Ureter (tissue), 1 donor: ENCODE data around the gene AK5. TPM values are rescaled to one million over a fixed set of nuclear protein-coding genes. Genes with fewer than 3 reads are reported as not detected.

Experiments
- DNase-seq: peaks from one replicate; pipeline ENCODE4 v3.0.0-alpha.2; 2020; ENCODE audit warnings: low spot score
- total RNA-seq: library from RNA; stranded (reverse); gene quantifications from one replicate; pipeline ENCODE4 v1.2.4, GENCODE V29; 2023
- donor health status: DM: yes; HTN: yes; CAD: no.

AK5 gene
- total RNA-seq, 1 donor from 2014 or later, result 1.9 TPM

DNA sequence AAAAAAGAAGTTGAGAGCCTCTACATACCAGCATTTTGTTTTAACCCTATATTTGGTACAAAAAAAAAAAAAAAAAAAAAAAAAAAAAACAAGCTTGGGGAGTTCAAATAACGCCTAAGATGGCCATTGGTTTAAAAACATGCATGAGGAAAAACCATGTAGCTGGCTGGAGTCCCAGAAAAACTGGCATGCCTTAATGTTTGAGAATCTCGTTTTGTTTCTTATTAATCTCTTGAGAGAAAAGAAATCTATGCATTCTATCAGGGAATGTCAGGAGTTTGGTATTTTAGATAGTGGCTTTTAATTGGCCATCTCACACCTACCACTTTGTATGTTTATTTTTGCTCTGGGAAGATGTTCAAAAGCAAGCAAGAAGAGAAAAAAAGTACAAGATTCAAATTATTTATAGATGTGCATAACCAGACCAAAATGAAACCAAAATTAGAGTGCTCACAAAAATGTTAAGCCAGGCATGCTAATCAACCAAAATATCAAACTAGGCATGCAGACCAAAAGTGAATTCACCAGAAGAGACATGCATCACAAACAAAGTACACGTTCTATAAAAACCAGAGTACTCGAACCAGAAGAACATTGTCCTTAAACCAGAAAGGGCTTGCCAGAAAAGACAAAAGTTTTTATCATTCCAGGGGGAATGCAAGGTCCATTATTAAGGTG, 156.6 kb downstream of the AK5 start:
- peak; percentile 57 for DNase-seq

- DNase-seq, result no peak
These were observed 165.2 kb downstream of the AK5 start for GRCh38 chr1:77446841-77447555.

GRCh38 chr1:77447669-77448068, 165.8 kb downstream of the AK5 start:
- no peak for DNase-seq

GRCh38 chr1:77459881-77460280, 178.1 kb downstream of the AK5 start:
- no peak for DNase-seq

DNA sequence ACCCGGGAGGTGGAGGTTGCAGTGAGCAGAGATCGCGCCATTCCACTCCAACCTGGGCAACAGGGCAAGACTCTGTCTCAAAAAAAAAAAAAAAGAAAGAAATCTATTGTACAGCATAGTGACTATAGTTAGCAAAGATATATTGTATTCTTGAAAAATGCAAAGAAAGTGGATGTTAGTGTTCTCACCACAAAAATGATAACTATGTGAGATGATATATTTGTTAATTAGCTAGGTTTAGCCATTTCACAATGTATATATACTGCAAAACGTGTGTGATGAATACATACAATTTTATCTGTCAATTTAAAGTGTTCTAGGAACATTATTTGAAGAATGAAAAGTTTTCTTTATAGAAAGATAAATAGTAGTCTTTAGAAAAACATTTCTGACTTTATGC, 179.9 kb downstream of the AK5 start:
- no peak for DNase-seq

DNA sequence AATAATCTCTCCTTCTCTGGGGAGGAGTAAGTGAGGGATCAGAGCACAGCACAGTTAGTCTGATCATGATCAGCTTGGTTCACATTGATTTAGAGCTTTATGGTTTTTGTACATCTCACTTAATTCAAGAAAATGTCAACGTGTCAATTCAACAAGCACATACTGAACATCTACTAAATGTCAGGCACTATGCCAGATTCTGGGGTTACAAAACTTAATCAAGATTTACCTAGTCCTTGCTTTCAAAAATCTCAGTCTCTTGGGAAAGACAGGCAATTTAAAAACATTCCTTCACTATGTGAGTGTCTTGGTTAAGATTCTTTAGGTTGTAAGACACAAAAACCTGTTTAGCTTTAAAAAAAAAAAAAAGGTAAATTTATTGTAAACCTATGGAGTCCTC, 181.4 kb downstream of the AK5 start:
- DNase-seq, result no peak

GRCh38 chr1:77465139-77465538, 183.3 kb downstream of the AK5 start:
- DNase-seq, result no peak

- no peak for DNase-seq
These were observed 184.1 kb downstream of the AK5 start for GRCh38 chr1:77465922-77466321.

DNA sequence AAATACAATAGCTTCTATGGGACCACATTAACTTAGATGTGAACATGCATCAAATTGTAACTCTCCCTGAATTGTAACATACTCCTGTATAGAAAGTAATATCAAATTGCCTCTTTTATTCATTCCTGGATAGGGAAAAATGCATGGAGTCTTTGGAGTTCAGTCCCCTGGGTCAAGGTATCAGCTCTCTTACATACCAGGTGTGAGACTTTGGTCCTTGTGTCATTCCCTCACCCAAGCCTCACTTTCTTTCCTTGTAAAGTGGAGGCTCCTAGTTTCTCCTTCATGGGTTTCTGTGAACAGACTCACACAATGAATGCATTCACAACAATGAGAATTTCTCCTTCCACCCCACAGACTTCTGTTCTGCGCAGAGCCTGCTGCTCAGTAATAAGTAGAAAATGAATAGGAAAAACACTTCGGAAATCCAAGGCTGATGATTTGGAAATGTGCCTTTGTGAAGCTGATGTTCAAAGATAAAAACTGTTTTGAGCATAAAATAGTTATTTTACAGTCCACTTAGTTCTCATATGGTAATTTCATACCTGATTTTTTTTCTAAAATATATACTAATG, 185.3 kb downstream of the AK5 start:
- DNase-seq, result no peak

DNA sequence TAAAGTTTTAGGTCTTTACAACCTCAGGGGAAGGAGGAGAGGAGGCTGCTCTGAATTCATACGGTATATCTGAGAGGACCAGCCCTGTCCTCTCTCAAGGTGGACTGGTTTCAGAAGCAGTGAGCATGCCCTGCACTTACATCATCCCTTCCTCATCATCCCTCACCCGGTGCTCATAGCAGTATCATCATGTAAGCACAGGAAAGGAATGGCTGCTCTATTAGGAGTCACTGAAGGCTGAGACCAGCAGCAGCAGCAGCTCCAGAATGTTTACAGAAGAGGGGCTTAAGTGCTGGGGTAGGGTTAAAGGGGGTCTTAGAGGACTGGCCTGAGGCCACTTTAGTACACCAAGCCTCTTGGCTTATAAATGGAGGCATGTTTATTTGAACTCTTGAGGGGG, 185.9 kb downstream of the AK5 start:
- no peak for DNase-seq

GRCh38 chr1:77468257-77468948, 186.6 kb downstream of the AK5 start:
- no peak for DNase-seq

GRCh38 chr1:77468949-77469710, 187.3 kb downstream of the AK5 start:
- no peak for DNase-seq

- no peak for DNase-seq
These were observed 189.9 kb downstream of the AK5 start for GRCh38 chr1:77471691-77472090.

- no peak for DNase-seq
These were observed 191.9 kb downstream of the AK5 start for GRCh38 chr1:77473690-77474089.

- DNase-seq, result no peak
These were observed 193.8 kb downstream of the AK5 start for GRCh38 chr1:77475641-77476040.

- no peak for DNase-seq
These were observed 194.7 kb downstream of the AK5 start for GRCh38 chr1:77476475-77476874.

GRCh38 chr1:77484334-77484733, 202.5 kb downstream of the AK5 start:
- DNase-seq, result no peak

DNA sequence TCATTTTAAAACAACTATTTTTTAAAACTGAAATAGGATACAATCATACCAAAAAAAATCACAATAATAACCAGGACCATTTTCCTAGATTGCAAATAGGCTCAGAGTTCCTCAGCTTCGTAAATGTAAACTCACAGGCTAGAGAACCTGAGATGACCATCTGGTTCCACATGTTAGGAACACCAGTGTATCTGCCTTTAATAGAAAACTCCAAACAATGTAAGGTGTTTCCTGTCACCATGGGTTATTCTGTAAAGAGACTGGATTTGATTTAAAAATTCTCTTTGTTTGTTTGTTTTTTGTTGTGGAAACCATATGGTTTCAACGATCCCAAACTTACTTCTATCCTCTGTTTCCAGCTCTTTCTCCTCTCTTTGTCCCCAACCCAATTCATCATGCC, 203.1 kb downstream of the AK5 start:
- DNase-seq, result no peak

DNA sequence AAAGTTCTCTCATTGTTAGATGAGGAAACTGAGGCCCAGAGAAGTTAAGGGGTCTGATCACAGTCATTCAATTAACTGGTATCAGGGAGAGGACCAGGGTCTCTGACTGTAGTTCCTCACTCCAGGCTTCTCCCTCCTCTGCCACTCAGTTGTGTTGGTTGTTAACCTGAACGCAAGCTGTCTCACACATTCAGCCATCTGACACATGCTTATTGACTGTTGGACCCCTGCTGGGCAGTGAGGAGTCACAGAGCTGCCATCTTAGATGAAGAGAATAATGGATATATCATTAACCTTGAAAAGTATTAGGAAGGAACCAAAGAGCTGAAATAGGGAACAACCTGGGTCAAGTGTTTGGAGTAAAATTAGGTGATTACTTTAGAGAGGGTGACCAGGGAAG, 205.8 kb downstream of the AK5 start:
- no peak for DNase-seq

GRCh38 chr1:77489910-77490309, 208.1 kb downstream of the AK5 start:
- DNase-seq, result no peak

GRCh38 chr1:77494026-77494425, 212.2 kb downstream of the AK5 start:
- no peak for DNase-seq

GRCh38 chr1:77498918-77499317, 217.1 kb downstream of the AK5 start:
- no peak for DNase-seq
